ENCODE results near the gene TET1. TPM values are rescaled to one million over a fixed set of nuclear protein-coding genes. Genes with fewer than 3 reads are reported as not detected.

The TET1 gene
- total and polyA plus RNA-seq, 2 experiments from 2014 or later, result 37.2 to 90.5 TPM

- H3K27ac ChIP-seq (ENCODE audit: low read depth), result peak overlapping the region; percentile 72
Observed at GRCh38 chr10:68560943-68561864, 1.1 kb downstream of the TET1 start.

More at GRCh38 chr10:68560943-68561864, 1.1 kb downstream of the TET1 start:
- TF ChIP-seq POLR2AphosphoS5 (IDR thresholded peaks at IDR 0.05; ENCODE audit: low read depth), result no peak
- no peak for TF ChIP-seq REST (IDR thresholded peaks at IDR 0.05; ENCODE audit: unreplicated experiment)
- TF ChIP-seq CREB1 (CRISPR knock-in tag; IDR thresholded peaks at IDR 0.05; ENCODE audit: low read depth), result no peak
- TF ChIP-seq ZNF331 (CRISPR knock-in tag; IDR thresholded peaks at IDR 0.05; ENCODE audit: low read depth), result no peak
- no peak for TF ChIP-seq EZH2phosphoT487 (IDR thresholded peaks at IDR 0.05; ENCODE audit: unreplicated experiment)
- TF ChIP-seq CTCF (conservative IDR thresholded peaks at IDR 0.05; ENCODE audit: low read depth in 2 of 2), result no peak
- TF ChIP-seq NANOG (IDR thresholded peaks at IDR 0.05; ENCODE audit: borderline replicate concordance), result no peak
- no peak for TF ChIP-seq ZNF462 (CRISPR knock-in tag; IDR thresholded peaks at IDR 0.05)
- TF ChIP-seq JUNB (IDR thresholded peaks at IDR 0.05; ENCODE audit: unreplicated experiment), result no peak
- no peak for TF ChIP-seq ZNF114 (CRISPR knock-in tag; IDR thresholded peaks at IDR 0.05)
- TF ChIP-seq, protein P1, sequence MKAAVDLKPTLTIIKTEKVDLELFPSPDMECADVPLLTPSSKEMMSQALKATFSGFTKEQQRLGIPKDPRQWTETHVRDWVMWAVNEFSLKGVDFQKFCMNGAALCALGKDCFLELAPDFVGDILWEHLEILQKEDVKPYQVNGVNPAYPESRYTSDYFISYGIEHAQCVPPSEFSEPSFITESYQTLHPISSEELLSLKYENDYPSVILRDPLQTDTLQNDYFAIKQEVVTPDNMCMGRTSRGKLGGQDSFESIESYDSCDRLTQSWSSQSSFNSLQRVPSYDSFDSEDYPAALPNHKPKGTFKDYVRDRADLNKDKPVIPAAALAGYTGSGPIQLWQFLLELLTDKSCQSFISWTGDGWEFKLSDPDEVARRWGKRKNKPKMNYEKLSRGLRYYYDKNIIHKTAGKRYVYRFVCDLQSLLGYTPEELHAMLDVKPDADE (IDR thresholded peaks at IDR 0.05), result no peak
- no peak for TF ChIP-seq STAT1 (IDR thresholded peaks at IDR 0.05; ENCODE audit: unreplicated experiment)
- H3K4me2 ChIP-seq, result peak overlapping the region; percentile 85
- peaks cover 9% of the 10 kb centered on the region; the same call in 1 of the 2 replicates for H3F3A ChIP-seq (replicated peaks; ENCODE audit: low read depth)
- H3K79me2 ChIP-seq (replicated peaks; ENCODE audit: insufficient read depth), result peaks cover 57% of the 10 kb centered on the region
- Mint-ChIP-seq H3K36me3 (ENCODE audit: low read depth) (peaks cover 17% of the 10 kb centered on the region; the same call in 2 of the 3 replicates), H3K9me3 (no peaks in the 10 kb centered on the region), H3K27me3 (ENCODE audit: insufficient read depth, low read depth, poor library complexity) (peaks cover 13% of the 10 kb centered on the region), H3K4me3 (peak overlapping the region; percentile 93), H3K27ac (peak overlapping the region; percentile 93), H3K4me1 (peaks cover 39% of the 10 kb centered on the region)
- H3K36me3 ChIP-seq (ENCODE audit: insufficient read depth), result no peaks in the 10 kb centered on the region
- peak overlapping the region; percentile 97 for H3K4me3 ChIP-seq
- H3K4me1 ChIP-seq (ENCODE audit: insufficient read depth), result peaks cover 35% of the 10 kb centered on the region
- H3K27me3 ChIP-seq (ENCODE audit: insufficient read depth), result no peaks in the 10 kb centered on the region
- H4K20me1 ChIP-seq (replicated peaks; ENCODE audit: insufficient read depth), result peaks cover 7% of the 10 kb centered on the region; the same call in 1 of the 2 replicates
- no peaks in the 10 kb centered on the region for H3K9me2 ChIP-seq (ENCODE audit: insufficient read depth)
- DNase-seq (ENCODE audit: low spot score), result peak; percentile 69
- ATAC-seq, result peak; percentile 27
- no peak overlapping the region for H2AFZ ChIP-seq

Measured in GM23338 (cell line).